ENCODE measurements around the gene GPSM1. TPM values are rescaled to one million over a fixed set of nuclear protein-coding genes. Genes with fewer than 3 reads are reported as not detected.
A peak's percentile ranks its signal among the peaks of the same experiment; 100 is the strongest.

Gene GPSM1
- 10 to 100 TPM; 55.6 to 58.6 TPM for total RNA-seq
- long read RNA-seq, transcript GPSM1-204 (4 exons, 2,057 nt): major isoform, 8 of 68 reads
- long read RNA-seq, partial matches to known transcripts: 21 of 68 reads
- long read RNA-seq, other reads (novel, unspliced or antisense): 30 of 68 reads

GRCh38 chr9:136327304-136327974 lies at the start of gene GPSM1:
TSS of gene GPSM1 (plus strand) at chr9:136327539. CDS start at chr9:136327696, 157 bp downstream.
- intact Hi-C loops (cut with DNase I): no loop called here
- DNase-seq (peak; percentile 77), ATAC-seq (peak; percentile 28 to 43)

DNA sequence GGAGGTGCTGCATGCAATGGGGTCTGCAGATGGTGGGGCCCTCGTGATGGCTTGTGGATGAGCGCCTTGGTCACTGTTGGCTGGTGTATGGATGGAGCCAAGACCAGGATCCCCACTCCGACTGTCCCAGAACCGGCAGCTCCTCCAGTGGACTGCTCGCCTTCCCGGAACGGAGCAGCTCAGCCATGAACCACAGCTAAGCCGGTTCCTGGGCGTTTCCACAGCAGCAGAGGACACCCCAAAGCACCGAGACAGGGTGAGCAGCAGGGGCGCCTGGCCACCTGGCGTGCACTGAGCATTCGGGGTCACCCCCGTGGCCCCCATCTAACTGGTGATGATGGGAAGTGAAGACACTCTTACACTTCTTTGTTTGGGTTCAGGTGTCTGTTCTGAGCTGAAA lies 49.6 kb upstream of the GPSM1 start:
- no peak for DNase-seq
- intact Hi-C loops (cut with DNase I): no loop called here
- ATAC-seq: no peak

DNA sequence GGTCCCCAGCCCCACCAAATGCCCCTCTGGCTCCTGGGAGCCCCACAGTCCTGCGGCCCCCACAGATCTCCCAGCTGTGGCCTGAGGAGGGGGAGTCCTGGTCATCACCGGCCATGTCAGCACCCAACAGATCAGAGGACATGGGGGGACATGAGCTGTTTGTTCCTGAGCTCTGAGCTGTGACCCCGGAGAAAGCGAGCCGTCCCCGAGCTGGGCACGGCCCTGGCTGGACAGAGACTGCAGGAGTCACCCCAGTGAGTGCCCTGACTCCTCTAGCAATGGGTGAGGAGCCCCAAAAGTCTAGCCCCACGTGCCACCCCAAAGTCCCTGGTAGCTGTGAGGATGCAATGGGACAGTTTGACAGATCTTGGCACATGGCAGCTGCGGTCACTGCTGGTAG lies 49.1 kb upstream of the GPSM1 start:
- intact Hi-C loops (cut with DNase I): no loop called here
- no peak for DNase-seq

DNA sequence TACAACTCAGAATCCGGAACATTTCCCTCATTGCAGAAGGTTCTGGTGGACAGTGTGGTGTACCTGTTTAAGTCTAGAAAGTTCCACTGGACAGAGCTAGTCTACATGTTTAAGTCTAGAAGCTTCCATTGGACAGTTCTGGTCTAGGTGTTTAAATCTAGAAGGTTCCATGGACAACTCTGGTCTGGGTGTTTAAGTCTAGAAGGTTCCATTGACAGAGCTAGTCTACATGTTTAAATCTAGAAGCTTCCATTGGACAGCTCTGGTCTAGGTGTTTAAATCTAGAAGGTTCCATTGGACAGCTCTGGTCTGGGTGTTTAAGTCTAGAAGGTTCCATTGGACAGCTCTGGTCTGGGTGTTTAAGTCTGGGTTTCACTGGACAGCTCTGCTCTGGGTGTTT lies 48.4 kb upstream of the GPSM1 start:
- DNase-seq (no peak), ATAC-seq (no peak)
- intact Hi-C loops (cut with DNase I): no loop called here

More for the DNA sequence above, 49.1 kb upstream of the GPSM1 start:
- ATAC-seq: no peak

- DNase-seq: no peak
- intact Hi-C loops (cut with DNase I): no loop called here
Measured at GRCh38 chr9:136279471-136279870, 47.9 kb upstream of the GPSM1 start.

GRCh38 chr9:136280535-136281315 lies 46.6 kb upstream of the GPSM1 start:
- no peak for DNase-seq
- intact Hi-C loops (cut with DNase I): loop anchor here (5.0 to 10.0 kb wide), 2 partner anchors 138 to 676 kb away; no protein-coding TSS in a partner anchor
- no peak for ATAC-seq

More at GRCh38 chr9:136279471-136279870, 47.9 kb upstream of the GPSM1 start:
- no peak for ATAC-seq

GRCh38 chr9:136281421-136282271 lies 45.7 kb upstream of the GPSM1 start:
- ATAC-seq (no peak), DNase-seq (no peak)
- intact Hi-C loops (cut with DNase I): loop anchor here (2.0 to 10.0 kb wide), 4 partner anchors 111 to 677 kb away; no protein-coding TSS in a partner anchor

DNA sequence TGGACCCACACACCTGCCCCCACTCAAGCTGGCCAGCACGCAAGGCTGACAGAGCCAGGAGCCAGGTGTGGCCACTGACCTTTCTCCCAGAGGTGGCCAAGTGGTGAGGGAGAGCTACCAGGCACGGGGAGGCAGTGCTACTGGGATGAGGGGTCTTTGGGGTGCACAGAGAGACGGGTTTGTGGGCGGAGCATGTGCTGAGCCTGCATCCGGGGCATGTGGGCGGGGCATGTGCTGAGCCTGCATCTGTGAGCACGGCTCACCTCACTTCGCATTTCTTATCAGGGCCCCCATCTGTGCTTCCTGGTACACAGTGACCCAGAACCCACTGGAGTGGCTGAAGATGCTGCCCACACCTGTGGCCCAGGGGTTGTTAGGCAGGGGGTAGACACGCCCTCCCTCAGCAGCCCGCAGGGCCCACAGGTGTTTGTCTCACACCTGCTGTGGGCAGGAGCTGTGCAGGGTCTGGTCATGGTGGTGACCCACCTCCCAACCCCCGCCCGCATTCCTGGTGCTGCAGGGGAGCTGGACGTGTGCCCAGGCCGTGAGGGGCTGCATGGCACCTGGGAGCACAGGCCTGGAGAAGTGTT lies 45.0 kb upstream of the GPSM1 start:
- ATAC-seq: no peak
- no peak for DNase-seq
- intact Hi-C loops (cut with DNase I): loop anchor here (2.0 to 10.0 kb wide), 4 partner anchors 112 to 678 kb away; no protein-coding TSS in a partner anchor

DNA sequence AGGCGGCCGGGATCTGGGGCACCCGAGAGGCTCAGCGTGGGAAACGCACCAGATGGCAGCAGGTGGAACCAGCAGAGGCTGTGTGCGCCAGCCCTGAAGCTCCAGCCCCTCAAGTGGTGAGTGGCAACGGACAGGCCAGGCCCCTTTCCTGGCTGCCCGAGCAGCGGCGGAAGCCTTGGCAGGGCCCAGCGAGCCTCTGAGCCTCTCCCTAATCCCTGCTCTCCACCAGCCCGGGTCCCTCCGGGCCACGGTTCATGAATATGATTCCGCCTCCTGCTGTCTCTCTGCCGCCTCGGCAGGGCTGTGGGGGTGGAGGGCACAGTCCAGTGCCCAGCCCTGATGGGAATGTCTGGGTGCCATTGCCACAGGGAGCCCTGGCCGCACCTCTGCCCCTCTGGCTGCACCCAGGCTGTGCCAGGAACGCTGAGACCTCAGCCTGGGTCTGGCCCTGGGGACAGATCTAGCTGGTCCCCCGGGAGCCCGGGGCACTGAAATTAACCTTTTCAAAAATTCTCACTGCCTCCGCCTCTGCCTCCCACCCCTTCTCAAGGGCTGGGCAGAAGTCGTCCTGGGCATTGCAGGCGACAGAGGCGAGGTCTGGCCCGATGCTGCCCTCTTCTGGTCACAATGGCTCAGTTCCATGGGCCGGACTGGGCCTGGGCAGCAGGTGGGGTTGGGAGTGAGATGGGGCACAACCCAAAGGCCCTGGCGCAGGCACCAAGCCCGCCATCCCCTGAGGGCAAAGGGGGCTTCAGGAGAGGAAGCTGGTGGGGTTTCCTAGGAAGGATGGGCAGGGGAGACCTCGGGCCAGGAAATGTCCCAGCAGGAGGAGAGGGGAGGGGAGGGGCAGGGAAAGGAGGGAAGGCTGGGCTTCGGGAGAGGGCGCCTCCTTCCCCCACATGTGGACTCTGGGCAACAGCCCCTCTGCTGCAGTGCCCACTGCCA lies 43.8 kb upstream of the GPSM1 start:
- DNase-seq (peak; percentile 79), ATAC-seq (peak; percentile 96)
- intact Hi-C loops (cut with DNase I): loop anchor here (2.0 to 10.0 kb wide), 4 partner anchors 113 to 679 kb away; no protein-coding TSS in a partner anchor

- DNase-seq: no peak
- ATAC-seq: no peak
- intact Hi-C loops (cut with DNase I): loop anchor here (5.0 to 10.0 kb wide), 2 partner anchors 142 to 680 kb away; no protein-coding TSS in a partner anchor
Measured at GRCh38 chr9:136284311-136284710, 43.0 kb upstream of the GPSM1 start.

- DNase-seq: no peak
- ATAC-seq: no peak
- intact Hi-C loops (cut with DNase I): loop anchor here (5.0 to 10.0 kb wide), 2 partner anchors 143 to 680 kb away; no protein-coding TSS in a partner anchor
Measured at GRCh38 chr9:136284951-136285350, 42.4 kb upstream of the GPSM1 start.

- intact Hi-C loops (cut with DNase I): loop anchor here in 1 of 2 donors (10.0 kb wide), 1 partner anchor 681 kb away; no protein-coding TSS in a partner anchor
- ATAC-seq: no peak
- peak; percentile 10 for DNase-seq
Measured at GRCh38 chr9:136285501-136286358, 41.6 kb upstream of the GPSM1 start.

DNA sequence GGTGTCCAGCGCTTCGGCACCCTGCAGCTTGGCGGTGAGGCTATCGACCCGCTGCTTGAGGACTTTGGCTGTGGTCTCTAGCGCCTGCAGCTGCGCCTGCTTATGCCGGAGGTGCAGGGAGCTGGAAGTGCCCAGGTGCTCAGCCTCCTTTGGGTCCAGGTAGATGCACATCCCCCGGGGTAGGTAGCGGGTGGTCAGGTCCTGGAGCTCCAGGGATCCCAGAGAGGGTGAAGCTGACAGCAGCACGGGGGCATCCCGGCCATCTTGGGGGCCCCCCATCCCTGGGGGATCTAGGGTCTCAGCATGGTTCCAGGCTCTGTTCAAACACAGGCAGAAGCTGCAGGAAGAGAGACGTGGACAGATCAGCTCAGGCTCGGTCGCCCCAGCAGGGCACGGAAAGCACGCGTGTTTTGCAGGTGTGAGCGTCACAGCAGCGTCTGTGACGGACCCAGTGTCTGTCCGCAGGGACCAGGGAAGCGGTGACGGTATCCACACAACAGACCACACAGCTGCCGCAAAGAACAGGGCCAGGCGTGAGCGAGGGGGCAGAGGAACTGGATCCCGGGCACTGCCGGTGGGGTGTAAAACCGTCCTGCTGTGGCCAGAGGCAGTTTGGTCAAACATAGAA lies 40.9 kb upstream of the GPSM1 start:
- intact Hi-C loops (cut with DNase I): loop anchor here in 1 of 2 donors (10.0 kb wide), 1 partner anchor 682 kb away; no protein-coding TSS in a partner anchor
- peak; percentile 11 for DNase-seq
- no peak for ATAC-seq

- intact Hi-C loops (cut with DNase I): loop anchor here in 1 of 2 donors (10.0 kb wide), 1 partner anchor 682 kb away; no protein-coding TSS in a partner anchor
- no peak for ATAC-seq
- peak; percentile 13 for DNase-seq
Measured at GRCh38 chr9:136286987-136287379, 40.4 kb upstream of the GPSM1 start.

DNA sequence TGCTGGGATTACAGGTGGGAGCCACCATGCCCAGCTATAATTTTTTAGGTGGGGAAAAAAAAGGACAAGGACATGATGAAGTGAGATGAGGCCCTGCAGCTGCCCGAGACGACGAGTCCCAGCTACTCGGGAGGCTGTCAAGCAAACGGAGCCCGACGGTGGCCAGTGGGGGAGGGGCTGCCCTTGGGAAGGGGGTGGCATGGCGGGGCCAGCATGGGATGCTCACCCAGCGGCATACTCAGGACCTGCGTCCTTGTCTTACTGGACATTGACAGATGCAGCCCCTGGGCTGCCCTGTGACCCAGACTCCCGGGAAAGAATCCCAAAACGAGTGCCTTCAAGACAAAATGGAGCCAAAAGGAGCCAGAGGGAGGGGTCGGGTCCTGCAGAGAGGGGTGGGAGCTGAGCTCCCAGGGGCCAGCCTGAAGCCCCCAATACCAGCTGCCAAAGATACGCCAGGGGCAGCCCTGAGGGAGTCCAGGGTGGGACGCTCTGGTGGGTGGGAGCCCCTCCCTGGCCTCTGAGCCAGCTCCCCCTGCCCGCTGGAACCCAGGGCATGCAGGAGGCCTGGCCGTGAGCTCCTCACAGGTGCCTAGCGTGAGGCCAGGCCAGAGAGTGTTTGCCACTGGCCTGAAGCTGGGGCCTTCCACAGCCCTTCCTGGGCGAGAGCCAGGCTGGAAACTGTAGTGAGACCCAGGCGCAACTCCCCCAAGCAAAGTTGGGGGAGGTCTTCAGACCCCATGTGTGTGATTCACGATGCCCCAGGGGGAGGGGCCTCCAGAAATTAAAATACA lies 39.2 kb upstream of the GPSM1 start:
- peak; percentile 14 for DNase-seq
- ATAC-seq: no peak
- intact Hi-C loops (cut with DNase I): loop anchor here in 1 of 2 donors (10.0 kb wide), 1 partner anchor 683 kb away; no protein-coding TSS in a partner anchor
